ENCODE data around the gene RAB11B.
"Not testable (repeated sequence)": the region's sequence is repeated elsewhere in the genome, so short reads cannot be mapped to it uniquely, and the experiment has no call there.

Gene RAB11B

GRCh38 chr19:8371011-8371804, 19.0 kb upstream of the RAB11B start:
- DNase-seq = no peak

- DNase-seq = no peak
Observed at GRCh38 chr19:8373867-8374813, 16.0 kb upstream of the RAB11B start.

- DNase-seq = not testable (repeated sequence)
Observed at GRCh38 chr19:8375766-8376165, 14.4 kb upstream of the RAB11B start.

GRCh38 chr19:8376373-8376974, 13.7 kb upstream of the RAB11B start:
- not testable (repeated sequence) for DNase-seq

GRCh38 chr19:8377598-8377997, 12.6 kb upstream of the RAB11B start:
- DNase-seq = no peak

- not testable (repeated sequence) for DNase-seq
Observed at GRCh38 chr19:8379156-8379891, 10.8 kb upstream of the RAB11B start.

- not testable (repeated sequence) for DNase-seq
Observed at GRCh38 chr19:8384569-8384968, 5.6 kb upstream of the RAB11B start.

- DNase-seq = not testable (repeated sequence)
Observed at GRCh38 chr19:8385103-8385502, 5.1 kb upstream of the RAB11B start.

- DNase-seq = not testable (repeated sequence)
Observed at GRCh38 chr19:8385566-8385965, 4.6 kb upstream of the RAB11B start.

- not testable (repeated sequence) for DNase-seq
Observed at GRCh38 chr19:8386419-8386818, 3.7 kb upstream of the RAB11B start.

GRCh38 chr19:8386990-8387389, 3.2 kb upstream of the RAB11B start:
- no peak for DNase-seq

GRCh38 chr19:8387688-8388611, 2.2 kb upstream of the RAB11B start:
- DNase-seq = peak; percentile 87

- DNase-seq = no peak
Observed at GRCh38 chr19:8388612-8388958, 1.6 kb upstream of the RAB11B start.

GRCh38 chr19:8390617-8390981, 439 bp downstream of the RAB11B start:
- DNase-seq = peak; percentile 86

GRCh38 chr19:8391198-8392016, 1.2 kb downstream of the RAB11B start:
- no peak for DNase-seq

- no peak for DNase-seq
Observed at GRCh38 chr19:8392017-8392591, 1.9 kb downstream of the RAB11B start.

- DNase-seq = no peak
Observed at GRCh38 chr19:8393192-8393870, 3.2 kb downstream of the RAB11B start.

- no peak for DNase-seq
Observed at GRCh38 chr19:8393871-8394250, 3.7 kb downstream of the RAB11B start.

GRCh38 chr19:8395621-8396082, 5.5 kb downstream of the RAB11B start:
- DNase-seq = no peak

- DNase-seq = no peak
Observed at GRCh38 chr19:8396185-8396562, 6.0 kb downstream of the RAB11B start.
